Fibroblast of lung (primary cell): ENCODE measurements around the gene TEAD3. TPM values are rescaled to one million over a fixed set of nuclear protein-coding genes. Genes with fewer than 3 reads are reported as not detected.

ENCODE experiments used
- DNase-seq, 2 donors: peaks; one replicate each; pipeline versions ENCODE4 v3.0.0 to v3.0.0-alpha.2; 2010; ENCODE audit warnings: low read depth in 2 of 2
- H2AFZ ChIP-seq: 2 replicates; pipeline ENCODE4 v1.5.1; 2012; ENCODE audit warnings: low read length, control low read depth, inconsistent platforms
- H3K27ac ChIP-seq: 2 replicates; pipeline ENCODE4 v1.5.1; 2011; ENCODE audit warnings: low read length, control low read depth; ENCODE audit not compliant: insufficient read depth
- H3K27me3 ChIP-seq: 2 replicates; pipeline ENCODE4 v1.5.1; 2011; ENCODE audit warnings: mild to moderate bottlenecking, low read length; ENCODE audit not compliant: control insufficient read depth, insufficient read depth
- H3K36me3 ChIP-seq: 2 replicates; pipeline ENCODE4 v1.5.1; 2011; ENCODE audit warnings: low read length; ENCODE audit not compliant: control insufficient read depth, insufficient read depth
- H3K4me1 ChIP-seq: 2 replicates; pipeline ENCODE4 v1.5.1; 2011; ENCODE audit warnings: low read length; ENCODE audit not compliant: control insufficient read depth, insufficient read depth; ENCODE audit errors: extremely low read depth
- H3K4me2 ChIP-seq: 2 replicates; pipeline ENCODE4 v1.5.1; 2011; ENCODE audit warnings: low read length, control low read depth; ENCODE audit not compliant: insufficient read depth; ENCODE audit errors: extremely low read depth
- H3K4me3 ChIP-seq, 4 experiments: fragments of 200-600 bp in 1 of 4; sonication (generic) in 1 of 4; replicated peaks in 1 of 4; 2 replicates each; pipeline ENCODE4 v1.5.1; 2011 to 2016; ENCODE audit warnings: low read length in 4 of 4, low read depth in 3 of 4, mild to moderate bottlenecking in 3 of 4, control low read depth in 2 of 4, inconsistent platforms in 1 of 4, mixed read lengths in 1 of 4; ENCODE audit not compliant: insufficient read depth in 1 of 4; ENCODE audit errors: control extremely low read depth in 1 of 4
- H3K79me2 ChIP-seq: 2 replicates; pipeline ENCODE4 v1.5.1; 2012; ENCODE audit warnings: mild to moderate bottlenecking, low read length, inconsistent platforms; ENCODE audit not compliant: control insufficient read depth, insufficient read depth
- H3K9ac ChIP-seq: 2 replicates; pipeline ENCODE4 v1.5.1; 2011; ENCODE audit warnings: mild to moderate bottlenecking, low read length, control low read depth; ENCODE audit not compliant: insufficient read depth
- H3K9me3 ChIP-seq: 2 replicates; pipeline ENCODE4 v1.5.1; 2012; ENCODE audit warnings: low read depth, low read length; ENCODE audit not compliant: control insufficient read depth, insufficient read depth
- H4K20me1 ChIP-seq: 2 replicates; pipeline ENCODE4 v1.5.1; 2011; ENCODE audit warnings: low read length; ENCODE audit not compliant: control insufficient read depth, insufficient read depth; ENCODE audit errors: extremely low read depth
- CTCF ChIP-seq, 2 donors: IDR thresholded peaks in 1 of 2; conservative IDR thresholded peaks in 1 of 2; 1 replicate in 1 of 2; 2 replicates in 1 of 2; pipeline ENCODE4 v1.5.1; 2011 to 2012; ENCODE audit warnings: low read length in 2 of 2, control low read depth in 1 of 2, inconsistent platforms in 1 of 2, low read depth in 1 of 2, mild to moderate bottlenecking in 1 of 2
- EZH2 ChIP-seq: IDR thresholded peaks from 2 replicates; pipeline ENCODE4 v1.5.1; 2012; ENCODE audit warnings: low read length, control low read depth, mild to moderate bottlenecking; ENCODE audit errors: missing control alignments
- polyA minus RNA-seq: library from RNA; depleted of rRNA, polyadenylated mRNA; stranded (reverse); fragments of >200 nt; gene quantifications from 2 replicates; pipeline ENCODE4 v1.2.3, GENCODE V29; 2011; ENCODE audit warnings: low replicate concordance
- polyA plus RNA-seq, 2 donors: library from polyadenylated mRNA; depleted of rRNA in 1 of 2; stranded (reverse) in 1 of 2; unstranded in 1 of 2; fragments of >200 nt; gene quantifications; 2 replicates each; pipeline ENCODE4 v1.2.1, GENCODE V29; 2011 to 2012; ENCODE audit warnings: missing spikeins in 1 of 2
- total RNA-seq: library from RNA; depleted of rRNA; stranded (reverse); fragments of >200 nt; gene quantifications from 2 replicates; pipeline ENCODE4 v1.2.1, GENCODE V29; 2014

Gene TEAD3
- total RNA-seq (7.7 and 9.6 TPM in 2 replicates), polyA plus RNA-seq (25.8 and 26.7 TPM in 2 replicates), polyA minus RNA-seq (54.4 and 56.2 TPM in 2 replicates)
- polyA plus RNA-seq (2012): 38.2 and 42.1 TPM in 2 replicates

DNA sequence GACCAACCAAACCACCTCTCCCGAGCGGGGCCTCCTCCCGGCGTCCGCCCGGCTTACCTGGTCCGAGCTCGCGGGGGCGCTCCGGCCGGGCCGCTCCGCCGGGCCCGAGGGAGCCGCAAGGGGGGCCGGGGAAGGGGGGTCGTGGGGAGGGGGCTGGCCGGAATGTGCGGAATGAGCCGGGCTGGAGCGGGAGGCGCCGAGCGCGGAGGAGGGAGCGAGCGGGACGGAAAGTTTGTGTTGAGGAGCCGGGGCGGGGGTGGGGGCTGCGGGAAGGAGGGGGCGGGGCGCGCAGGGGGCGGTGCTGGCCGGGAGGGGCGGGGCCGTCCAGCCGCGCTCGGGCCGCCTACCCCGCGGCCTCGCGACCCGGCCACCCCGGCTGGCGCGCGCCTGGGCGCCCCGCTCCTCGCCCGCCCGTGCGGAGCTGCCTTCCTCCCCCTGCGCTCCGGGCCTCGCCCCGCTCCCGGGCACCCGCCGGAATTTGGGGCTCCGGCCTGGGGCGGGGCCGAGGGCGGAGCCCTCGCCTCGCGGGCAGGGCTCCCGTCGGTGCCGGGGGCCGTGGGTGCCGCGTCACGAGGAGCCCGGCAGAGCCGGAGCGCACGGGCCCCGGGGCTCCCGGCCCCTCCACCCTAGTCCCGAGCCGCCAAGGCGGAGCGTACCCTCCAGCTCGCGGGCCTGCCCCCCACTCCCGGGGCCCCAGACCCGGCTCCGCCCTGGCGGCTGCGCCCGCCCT, at the start of gene TEAD3:
Gene TEAD3 (minus strand): TSS at position 239 of the 730 bp plus-strand sequence.
- H3K4me2 ChIP-seq: peak within 1 kb of the TSS; percentile 96
- H3K4me3 ChIP-seq: peak within 1 kb of the TSS; percentile 61 to 78 (median 70)
- DNase-seq: peak; percentile 55 to 78
- H4K20me1 ChIP-seq: no peaks in the 10 kb centered on the region
- no peaks in the 10 kb centered on the region for H3K27me3 ChIP-seq
- H3K9me3 ChIP-seq: no peaks in the 10 kb centered on the region
- H3K27ac ChIP-seq: peak within 1 kb of the TSS; percentile 94
- peaks cover 27% of the 10 kb centered on the region for H3K4me1 ChIP-seq
- peak within 1 kb of the TSS; percentile 91 for H3K9ac ChIP-seq
- peaks cover 40% of the 10 kb centered on the region for H3K79me2 ChIP-seq
- no peak within 1 kb of the TSS for H2AFZ ChIP-seq
- TF ChIP-seq CTCF (conservative IDR thresholded peaks at IDR 0.05 in 1 of 2, IDR thresholded peaks at IDR 0.05 in 1 of 2; ENCODE audit: low read depth in 1 of 2, low read length in 2 of 2) (peak in 1 of 2 donors; percentile 3), EZH2 (no peak)
- peaks cover 3% of the 10 kb centered on the region for H3K36me3 ChIP-seq

DNA sequence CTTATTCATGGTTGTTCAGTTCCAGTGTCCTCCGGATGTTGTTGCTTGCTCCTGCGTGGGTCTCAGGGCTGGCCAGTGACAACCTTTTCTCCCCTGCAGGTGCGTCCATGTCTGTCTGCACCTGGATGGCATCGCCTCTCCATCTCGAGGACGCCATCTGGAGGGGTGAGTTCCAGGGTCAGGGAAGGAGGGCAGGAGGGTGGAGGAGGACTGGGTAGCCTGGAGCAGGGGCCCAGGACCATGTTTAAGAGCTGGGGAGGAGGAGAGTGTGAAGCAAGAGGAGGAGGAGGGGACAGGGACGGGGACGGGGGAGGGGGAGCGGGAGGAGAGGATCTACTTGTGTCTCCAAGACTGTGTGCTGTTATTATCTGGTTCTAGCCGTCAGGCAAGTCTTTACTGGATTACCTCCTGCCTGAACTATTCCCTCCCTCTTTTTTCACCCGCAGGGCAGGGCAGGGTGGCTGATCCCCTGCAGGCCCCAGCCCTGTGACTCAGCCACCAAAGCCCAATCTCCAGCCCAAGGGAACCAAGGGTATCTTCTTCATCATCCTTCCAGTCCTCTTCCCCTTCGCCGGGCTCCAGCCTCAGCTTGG, 48.0 kb upstream of the TEAD3 start:
- Histone ChIP-seq H3K4me3 (no peak overlapping the region), H3K9me3 (no peaks in the 10 kb centered on the region), H3K9ac (no peak overlapping the region), H3K79me2 (no peaks in the 10 kb centered on the region), H4K20me1 (no peaks in the 10 kb centered on the region), H2AFZ (no peak overlapping the region), H3K4me2 (no peak overlapping the region), H3K27ac (no peak overlapping the region), H3K36me3 (no peaks in the 10 kb centered on the region), H3K4me1 (no peaks in the 10 kb centered on the region), H3K27me3 (no peaks in the 10 kb centered on the region)
- no peak for DNase-seq
- no peak for TF ChIP-seq CTCF (conservative IDR thresholded peaks at IDR 0.05 in 1 of 2, IDR thresholded peaks at IDR 0.05 in 1 of 2; ENCODE audit: low read depth in 1 of 2, low read length in 2 of 2)
- no peak for TF ChIP-seq EZH2

- Histone ChIP-seq H3K79me2 (no peaks in the 10 kb centered on the region), H3K9ac (no peak overlapping the region), H3K4me2 (no peak overlapping the region), H3K27me3 (no peaks in the 10 kb centered on the region), H2AFZ (no peak overlapping the region), H3K4me3 (no peak overlapping the region), H3K9me3 (no peaks in the 10 kb centered on the region), H3K27ac (no peak overlapping the region), H4K20me1 (no peaks in the 10 kb centered on the region), H3K4me1 (no peaks in the 10 kb centered on the region), H3K36me3 (no peaks in the 10 kb centered on the region)
- TF ChIP-seq CTCF (conservative IDR thresholded peaks at IDR 0.05 in 1 of 2, IDR thresholded peaks at IDR 0.05 in 1 of 2; ENCODE audit: low read depth in 1 of 2, low read length in 2 of 2) (no peak), EZH2 (no peak)
- no peak for DNase-seq
Measured at GRCh38 chr6:35543459-35544193, 46.7 kb upstream of the TEAD3 start.
